Mesenchymal stem cell (in vitro differentiated cells and primary cell): ENCODE results near the gene RAD51B.
"Not testable (repeated sequence)": the region's sequence is repeated elsewhere in the genome, so short reads cannot be mapped to it uniquely, and the experiment has no call there.

Experiments
- DNase-seq: peaks from one replicate; pipeline ENCODE4 v3.0.0-alpha.2; 2013
- H2AFZ ChIP-seq: one replicate; pipeline ENCODE4 v1.6.1; 2013; ENCODE audit warnings: low read depth, mild to moderate bottlenecking, control low read depth, inconsistent platforms, low read length, moderate library complexity
- H2AK5ac ChIP-seq: 2 replicates; pipeline ENCODE4 v1.6.1; 2013; ENCODE audit warnings: low read length, moderate library complexity, mild to moderate bottlenecking, inconsistent platforms; ENCODE audit not compliant: severe bottlenecking
- H2BK120ac ChIP-seq: one replicate; pipeline ENCODE4 v1.6.1; 2013; ENCODE audit warnings: low read depth, mild to moderate bottlenecking, inconsistent platforms, low read length, moderate library complexity
- H2BK12ac ChIP-seq, 2 experiments: one replicate each; pipeline ENCODE4 v1.6.1; 2013; ENCODE audit warnings: inconsistent platforms in 2 of 2, low read length in 2 of 2, mild to moderate bottlenecking in 2 of 2, moderate library complexity in 2 of 2, control low read depth in 1 of 2
- H2BK15ac ChIP-seq: one replicate; pipeline ENCODE4 v1.6.1; 2013; ENCODE audit warnings: mild to moderate bottlenecking, low read depth, inconsistent platforms; ENCODE audit not compliant: poor library complexity, severe bottlenecking
- H2BK5ac ChIP-seq: 2 replicates; pipeline ENCODE4 v1.6.1; 2013; ENCODE audit warnings: low read depth, mild to moderate bottlenecking, low read length, control low read depth, inconsistent platforms; ENCODE audit not compliant: poor library complexity, severe bottlenecking
- H3K14ac ChIP-seq, 2 experiments: one replicate each; pipeline ENCODE4 v1.6.1; 2013; ENCODE audit warnings: inconsistent platforms in 2 of 2, low read length in 2 of 2, control low read depth in 1 of 2, mild to moderate bottlenecking in 1 of 2, moderate library complexity in 1 of 2
- H3K18ac ChIP-seq, 2 experiments: one replicate each; pipeline ENCODE4 v1.6.1; 2013; ENCODE audit warnings: inconsistent platforms in 2 of 2, low read length in 2 of 2, control low read depth in 1 of 2, low read depth in 1 of 2, mild to moderate bottlenecking in 1 of 2
- H3K23ac ChIP-seq, 2 experiments: one replicate each; pipeline ENCODE4 v1.6.1; 2013; ENCODE audit warnings: inconsistent platforms in 2 of 2, low read length in 2 of 2, mild to moderate bottlenecking in 2 of 2, moderate library complexity in 2 of 2, control low read depth in 1 of 2
- H3K27ac ChIP-seq: 2 replicates; pipeline ENCODE4 v1.5.1; 2013; ENCODE audit warnings: mild to moderate bottlenecking, moderate library complexity, low read length, control low read depth, inconsistent platforms; ENCODE audit not compliant: poor library complexity, severe bottlenecking
- H3K27me3 ChIP-seq, 2 experiments: 2 replicates each; pipeline versions ENCODE4 v1.6.1 to v1.7.0; 2013; ENCODE audit warnings: low read length in 2 of 2, mild to moderate bottlenecking in 2 of 2, moderate library complexity in 2 of 2, control low read depth in 1 of 2, inconsistent platforms in 1 of 2; ENCODE audit not compliant: control insufficient read depth in 1 of 2, insufficient read depth in 1 of 2
- H3K36me3 ChIP-seq, 2 experiments: 2 replicates each; pipeline versions ENCODE4 v1.6.1 to v1.7.0; 2013; ENCODE audit warnings: low read length in 2 of 2, control low read depth in 1 of 2, inconsistent platforms in 1 of 2, low read depth in 1 of 2, mild to moderate bottlenecking in 1 of 2; ENCODE audit not compliant: insufficient read depth in 2 of 2, control insufficient read depth in 1 of 2
- H3K4ac ChIP-seq, 2 experiments: one replicate each; pipeline ENCODE4 v1.6.1; 2013; ENCODE audit warnings: inconsistent platforms in 2 of 2, low read length in 2 of 2, mild to moderate bottlenecking in 2 of 2, moderate library complexity in 2 of 2, control low read depth in 1 of 2, low read depth in 1 of 2
- H3K4me1 ChIP-seq: 2 replicates; pipeline ENCODE4 v1.6.1; 2013; ENCODE audit warnings: low read depth, low read length, control low read depth; ENCODE audit not compliant: control insufficient read depth, insufficient read depth
- H3K4me2 ChIP-seq: 2 replicates; pipeline ENCODE4 v1.6.1; 2013; ENCODE audit warnings: low read length, mild to moderate bottlenecking, inconsistent platforms; ENCODE audit not compliant: poor library complexity, severe bottlenecking
- H3K4me3 ChIP-seq, 2 experiments: 2 replicates each; pipeline versions ENCODE4 v1.5.1 to v1.7.0; 2013; ENCODE audit warnings: low read length in 2 of 2, mild to moderate bottlenecking in 2 of 2, control low read depth in 1 of 2, low read depth in 1 of 2; ENCODE audit not compliant: insufficient read depth in 1 of 2
- H3K79me1 ChIP-seq: replicated peaks from 2 replicates; pipeline ENCODE4 v1.6.1; 2013; ENCODE audit warnings: mild to moderate bottlenecking, control low read depth, low read length, inconsistent platforms; ENCODE audit not compliant: poor library complexity, severe bottlenecking
- H3K9ac ChIP-seq: 2 replicates; pipeline ENCODE4 v1.7.0; 2013; ENCODE audit warnings: mild to moderate bottlenecking, low read length, moderate library complexity
- H3K9me3 ChIP-seq: 2 replicates; pipeline ENCODE4 v1.7.0; 2013; ENCODE audit warnings: mild to moderate bottlenecking, low read length; ENCODE audit not compliant: control insufficient read depth
- H4K8ac ChIP-seq: one replicate; pipeline ENCODE4 v1.6.1; 2013; ENCODE audit warnings: inconsistent platforms, mild to moderate bottlenecking, low read length, moderate library complexity
- H4K91ac ChIP-seq: one replicate; pipeline ENCODE4 v1.6.1; 2013; ENCODE audit warnings: mild to moderate bottlenecking, low read length, inconsistent platforms
- WGBS: methylation state at CpG from one replicate; pipeline ENCODE4 v1.1.7; 2013; ENCODE audit warnings: mixed read lengths; 5-methylcytosine and 5-hydroxymethylcytosine counted together

The RAD51B gene

DNA sequence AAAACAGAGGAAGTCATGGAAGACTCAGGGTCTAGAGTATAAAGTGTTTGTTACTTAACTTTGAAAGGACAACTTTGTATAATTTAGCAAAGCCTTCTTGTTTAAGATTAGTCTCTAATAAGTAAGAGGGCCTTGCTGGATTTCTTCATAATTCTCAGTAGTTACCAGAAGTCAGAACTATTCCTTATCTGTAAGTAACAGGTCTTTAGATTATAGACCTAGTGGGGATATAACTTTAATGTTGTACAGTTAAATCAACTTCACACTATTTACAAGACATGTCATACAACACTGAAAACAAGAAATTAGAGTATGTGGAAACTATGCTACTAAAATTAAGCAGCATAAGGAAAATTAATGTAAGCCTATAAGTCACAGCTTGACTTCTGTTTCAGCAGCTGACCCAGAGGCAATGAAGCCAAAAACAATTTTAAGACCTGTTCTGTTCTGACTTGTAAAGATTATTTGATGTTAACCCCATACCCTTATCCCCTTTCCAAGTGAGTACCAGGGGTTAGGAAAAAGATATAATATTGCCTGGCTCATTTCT lies 398.3 kb downstream of the RAD51B start:
- no peak overlapping the region for H4K8ac ChIP-seq
- H3K23ac ChIP-seq: no peak overlapping the region
- no peak overlapping the region for H2BK120ac ChIP-seq
- H3K4ac ChIP-seq: no peak overlapping the region
- H3K14ac ChIP-seq: no peak overlapping the region
- no peak overlapping the region for H2BK12ac ChIP-seq
- no peak overlapping the region for H2BK15ac ChIP-seq
- H2BK5ac ChIP-seq: no peak overlapping the region
- H3K36me3 ChIP-seq: no peaks in the 10 kb centered on the region
- H3K4me3 ChIP-seq: no peak overlapping the region
- no peaks in the 10 kb centered on the region for H3K27me3 ChIP-seq
- no peak overlapping the region for H2AFZ ChIP-seq
- H3K18ac ChIP-seq: no peak overlapping the region
- DNase-seq: no peak
- no peaks in the 10 kb centered on the region for H3K79me1 ChIP-seq
- H3K9ac ChIP-seq: no peak overlapping the region
- H3K4me2 ChIP-seq: no peak overlapping the region
- no peak overlapping the region for H2AK5ac ChIP-seq
- no peak overlapping the region for H3K27ac ChIP-seq
- no peaks in the 10 kb centered on the region for H3K9me3 ChIP-seq
- no peak overlapping the region for H4K91ac ChIP-seq
- H3K4me1 ChIP-seq: no peaks in the 10 kb centered on the region

DNA sequence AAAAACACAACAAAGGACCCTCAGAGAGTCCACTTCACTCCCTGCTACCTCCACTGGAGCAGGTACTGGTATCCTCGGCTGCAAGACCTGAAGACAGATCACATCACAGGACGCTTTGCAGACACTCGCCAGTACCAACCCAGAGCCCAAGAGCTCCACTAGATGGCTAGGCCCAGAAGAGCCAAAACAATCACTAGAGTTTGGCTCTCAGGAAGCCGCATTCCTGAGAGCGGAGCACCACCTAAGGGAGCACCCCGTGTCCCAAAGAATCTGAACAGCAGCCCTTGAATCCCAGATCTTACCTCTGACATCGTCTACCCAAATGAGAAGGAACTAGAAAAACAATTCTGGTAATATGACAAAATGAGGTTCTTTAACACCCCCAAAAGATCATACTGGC lies 399.8 kb downstream of the RAD51B start:
- Histone ChIP-seq H3K79me1 (no peaks in the 10 kb centered on the region), H3K9me3 (no peaks in the 10 kb centered on the region), H3K4me2 (no peak overlapping the region), H3K27me3 (no peaks in the 10 kb centered on the region), H3K4ac (peak overlapping the region in 1 of 2 experiments; percentile 57), H2AK5ac (peak overlapping the region; percentile 80), H3K4me1 (no peaks in the 10 kb centered on the region), H2BK5ac (no peak overlapping the region), H3K14ac (no peak overlapping the region), H4K91ac (no peak overlapping the region), H3K23ac (no peak overlapping the region), H2AFZ (no peak overlapping the region), H3K4me3 (no peak overlapping the region), H4K8ac (no peak overlapping the region), H3K27ac (no peak overlapping the region), H2BK12ac (peak overlapping the region in 1 of 2 experiments; percentile 1), H2BK120ac (no peak overlapping the region), H2BK15ac (peak overlapping the region; percentile 62), H3K9ac (no peak overlapping the region), H3K36me3 (no peaks in the 10 kb centered on the region), H3K18ac (no peak overlapping the region)
- DNase-seq: no peak
- 97% methylated on average over 5 of the region's 7 CpGs for WGBS

DNA sequence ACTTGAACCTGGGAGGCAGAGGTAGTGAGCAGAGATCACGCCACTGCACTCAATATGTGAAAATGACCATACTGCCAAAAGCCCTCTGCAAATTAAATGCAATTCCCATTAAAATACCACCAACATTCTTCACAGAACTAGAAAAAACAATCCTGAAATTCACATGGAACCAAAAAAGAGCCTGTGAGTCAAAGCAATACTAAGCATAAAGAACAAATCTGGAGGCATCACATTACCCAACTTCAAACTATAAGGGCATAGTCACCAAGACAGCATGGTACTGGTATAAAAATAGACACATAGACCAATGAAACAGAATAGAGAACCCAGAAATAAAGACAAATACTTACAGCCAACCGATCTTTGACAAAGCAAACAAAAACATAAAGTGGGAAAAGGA lies 401.5 kb downstream of the RAD51B start:
- not testable (repeated sequence) for H2AFZ ChIP-seq, H3K4me1 ChIP-seq, H3K18ac ChIP-seq, H3K9me3 ChIP-seq, H3K27me3 ChIP-seq, H2BK12ac ChIP-seq, H4K8ac ChIP-seq, H3K23ac ChIP-seq, H2BK15ac ChIP-seq, H2BK120ac ChIP-seq, H3K14ac ChIP-seq, DNase-seq, H3K9ac ChIP-seq, H3K4me3 ChIP-seq, H3K27ac ChIP-seq, H3K36me3 ChIP-seq, H2AK5ac ChIP-seq, H3K4ac ChIP-seq, H4K91ac ChIP-seq, H2BK5ac ChIP-seq, H3K79me1 ChIP-seq, H3K4me2 ChIP-seq
- WGBS: 89% methylated on average over 2 of the region's 2 CpGs

DNA sequence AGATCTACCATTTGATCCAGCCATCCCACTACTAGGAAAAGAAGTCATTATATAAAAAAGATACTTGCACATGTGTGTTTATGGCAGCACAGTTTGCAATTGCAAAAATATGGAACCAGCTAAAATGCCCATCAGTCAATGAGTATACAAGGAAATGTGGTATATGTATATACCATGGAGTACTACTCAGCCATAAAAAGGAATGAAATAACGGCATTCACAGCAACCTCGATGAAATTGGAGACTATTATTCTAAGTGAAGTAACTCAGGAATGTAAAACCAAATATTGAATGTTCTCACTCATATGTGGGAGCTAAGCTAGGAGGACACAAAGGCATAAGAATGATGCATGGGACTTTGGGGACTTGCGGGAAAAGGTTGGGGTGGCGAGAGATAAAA lies 402.6 kb downstream of the RAD51B start:
- Histone ChIP-seq H4K8ac (no peak overlapping the region), H2BK120ac (no peak overlapping the region), H3K4me1 (no peaks in the 10 kb centered on the region), H2BK12ac (no peak overlapping the region), H3K9ac (no peak overlapping the region), H2BK5ac (no peak overlapping the region), H4K91ac (no peak overlapping the region), H3K14ac (no peak overlapping the region), H3K9me3 (no peaks in the 10 kb centered on the region), H3K18ac (no peak overlapping the region), H3K79me1 (peaks cover 2% of the 10 kb centered on the region), H3K23ac (no peak overlapping the region), H2AK5ac (no peak overlapping the region), H3K4me3 (no peak overlapping the region), H3K27ac (no peak overlapping the region), H3K4me2 (no peak overlapping the region), H2BK15ac (no peak overlapping the region), H3K4ac (no peak overlapping the region), H2AFZ (no peak overlapping the region), H3K36me3 (no peaks in the 10 kb centered on the region), H3K27me3 (no peaks in the 10 kb centered on the region)
- no peak for DNase-seq
- 92% methylated on average over 4 of the region's 4 CpGs for WGBS
